Neural crest cell (in vitro differentiated cells): ENCODE data around the gene FARP2. TPM values are rescaled to one million over a fixed set of nuclear protein-coding genes. Genes with fewer than 3 reads are reported as not detected.

Experiments
- DNase-seq: peaks from one replicate; pipeline ENCODE4 v3.0.0; 2021; ENCODE audit warnings: low read depth, mixed read lengths, low spot score
- H3K27ac Mint-ChIP-seq: one replicate; pipeline ENCODE4 v1.8.0; 2021; ENCODE audit warnings: mild to moderate bottlenecking, mixed read lengths; ENCODE audit not compliant: unreplicated experiment
- H3K27me3 Mint-ChIP-seq: 2 replicates; pipeline ENCODE4 v1.8.0; 2021; ENCODE audit warnings: low read depth, mild to moderate bottlenecking, mixed read lengths
- H3K36me3 Mint-ChIP-seq: 2 replicates; pipeline ENCODE4 v1.8.0; 2021; ENCODE audit warnings: low read depth, mild to moderate bottlenecking, mixed read lengths
- H3K4me1 Mint-ChIP-seq: 2 replicates; pipeline ENCODE4 v1.8.0; 2021; ENCODE audit warnings: mixed read lengths
- H3K4me3 Mint-ChIP-seq: one replicate; pipeline ENCODE4 v1.8.0; 2021; ENCODE audit warnings: mild to moderate bottlenecking, mixed read lengths
- H3K9me3 Mint-ChIP-seq: 2 replicates; pipeline ENCODE4 v1.8.0; 2021; ENCODE audit warnings: mixed read lengths
- CTCF ChIP-seq: fragments of 200-600 bp; sonication (generic); conservative IDR thresholded peaks from 2 replicates; pipeline ENCODE4 v1.5.0; 2021; ENCODE audit warnings: antibody characterized with exemption, mild to moderate bottlenecking
- total RNA-seq: library from RNA; stranded (reverse); gene quantifications from 2 replicates; pipeline ENCODE4 v1.2.1, GENCODE V29; 2021

FARP2 gene
- total RNA-seq, 1 donor from 2014 or later: 36.1 TPM

GRCh38 chr2:241354668-241355658 is 1.1 kb upstream of the FARP2 start:
- Mint-ChIP-seq H3K36me3 (peaks cover 10% of the 10 kb centered on the region), H3K4me1 (peaks cover 20% of the 10 kb centered on the region), H3K27me3 (peaks cover 2% of the 10 kb centered on the region), H3K9me3 (no peaks in the 10 kb centered on the region), H3K27ac (peak overlapping the region; percentile 46), H3K4me3 (peak overlapping the region; percentile 65)
- peak; percentile 57 for DNase-seq
- no peak for TF ChIP-seq CTCF

GRCh38 chr2:241356871-241357260 is 781 bp downstream of the FARP2 start:
- DNase-seq: no peak
- Mint-ChIP-seq H3K36me3 (peaks cover 5% of the 10 kb centered on the region), H3K27me3 (peaks cover 2% of the 10 kb centered on the region), H3K4me3 (peak overlapping the region; percentile 87), H3K9me3 (no peaks in the 10 kb centered on the region), H3K4me1 (peaks cover 20% of the 10 kb centered on the region), H3K27ac (no peak overlapping the region)
- TF ChIP-seq CTCF: no peak

GRCh38 chr2:241357531-241357930 is 1.4 kb downstream of the FARP2 start:
- no peak overlapping the region for H3K27ac Mint-ChIP-seq
- H3K27me3 Mint-ChIP-seq: peaks cover 2% of the 10 kb centered on the region
- TF ChIP-seq CTCF: no peak
- DNase-seq: no peak
- peak overlapping the region; percentile 87 for H3K4me3 Mint-ChIP-seq
- peaks cover 5% of the 10 kb centered on the region for H3K36me3 Mint-ChIP-seq
- peaks cover 20% of the 10 kb centered on the region for H3K4me1 Mint-ChIP-seq
- no peaks in the 10 kb centered on the region for H3K9me3 Mint-ChIP-seq

- no peak for DNase-seq
- H3K4me1 Mint-ChIP-seq: peaks cover 20% of the 10 kb centered on the region
- H3K27ac Mint-ChIP-seq: no peak overlapping the region
- TF ChIP-seq CTCF: no peak
- H3K9me3 Mint-ChIP-seq: no peaks in the 10 kb centered on the region
- H3K27me3 Mint-ChIP-seq: peaks cover 2% of the 10 kb centered on the region
- peak overlapping the region; percentile 68 for H3K4me3 Mint-ChIP-seq
- H3K36me3 Mint-ChIP-seq: peaks cover 5% of the 10 kb centered on the region
Observed at GRCh38 chr2:241358470-241358869, 2.4 kb downstream of the FARP2 start.

- no peak for TF ChIP-seq CTCF
- Mint-ChIP-seq H3K27ac (no peak overlapping the region), H3K4me3 (peak overlapping the region; percentile 70), H3K36me3 (peaks cover under 1% of the 10 kb centered on the region), H3K4me1 (peaks cover 20% of the 10 kb centered on the region), H3K9me3 (no peaks in the 10 kb centered on the region), H3K27me3 (peaks cover 2% of the 10 kb centered on the region)
- DNase-seq: no peak
Observed at GRCh38 chr2:241359481-241360045, 3.5 kb downstream of the FARP2 start.
